COLO668 (cell line): Measurements from ENCODE around the gene DGKK.

Experiments
- DNase-seq: peaks from one replicate; lab custom pipeline; 2025; ENCODE audit not compliant: unreplicated experiment; lab: John Stamatoyannopoulos, UW

Gene DGKK, protein sequence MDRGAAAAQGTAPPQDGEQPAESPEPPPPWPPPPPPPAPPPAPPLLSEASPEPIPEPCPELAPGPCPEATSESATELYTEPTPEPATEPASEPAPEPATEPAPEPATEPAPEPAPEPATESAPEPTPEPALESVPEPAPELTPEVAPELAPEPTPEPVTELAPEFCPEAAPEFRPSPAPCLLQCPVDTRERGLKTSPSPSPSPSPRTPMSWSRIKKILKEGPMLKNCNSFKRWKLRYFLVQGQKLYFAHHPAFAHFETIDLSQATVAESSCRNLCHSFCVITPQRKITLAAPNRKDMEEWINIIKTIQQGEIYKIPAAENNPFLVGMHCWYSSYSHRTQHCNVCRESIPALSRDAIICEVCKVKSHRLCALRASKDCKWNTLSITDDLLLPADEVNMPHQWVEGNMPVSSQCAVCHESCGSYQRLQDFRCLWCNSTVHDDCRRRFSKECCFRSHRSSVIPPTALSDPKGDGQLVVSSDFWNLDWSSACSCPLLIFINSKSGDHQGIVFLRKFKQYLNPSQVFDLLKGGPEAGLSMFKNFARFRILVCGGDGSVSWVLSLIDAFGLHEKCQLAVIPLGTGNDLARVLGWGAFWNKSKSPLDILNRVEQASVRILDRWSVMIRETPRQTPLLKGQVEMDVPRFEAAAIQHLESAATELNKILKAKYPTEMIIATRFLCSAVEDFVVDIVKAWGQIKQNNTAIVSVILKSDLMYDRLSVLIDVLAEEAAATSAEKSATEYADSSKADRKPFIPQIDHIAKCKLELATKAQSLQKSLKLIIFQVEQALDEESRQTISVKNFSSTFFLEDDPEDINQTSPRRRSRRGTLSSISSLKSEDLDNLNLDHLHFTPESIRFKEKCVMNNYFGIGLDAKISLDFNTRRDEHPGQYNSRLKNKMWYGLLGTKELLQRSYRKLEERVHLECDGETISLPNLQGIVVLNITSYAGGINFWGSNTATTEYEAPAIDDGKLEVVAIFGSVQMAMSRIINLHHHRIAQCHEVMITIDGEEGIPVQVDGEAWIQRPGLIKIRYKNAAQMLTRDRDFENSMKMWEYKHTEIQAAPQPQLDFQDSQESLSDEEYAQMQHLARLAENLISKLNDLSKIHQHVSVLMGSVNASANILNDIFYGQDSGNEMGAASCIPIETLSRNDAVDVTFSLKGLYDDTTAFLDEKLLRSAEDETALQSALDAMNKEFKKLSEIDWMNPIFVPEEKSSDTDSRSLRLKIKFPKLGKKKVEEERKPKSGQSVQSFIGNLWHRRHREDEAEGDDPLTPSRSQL

DNA sequence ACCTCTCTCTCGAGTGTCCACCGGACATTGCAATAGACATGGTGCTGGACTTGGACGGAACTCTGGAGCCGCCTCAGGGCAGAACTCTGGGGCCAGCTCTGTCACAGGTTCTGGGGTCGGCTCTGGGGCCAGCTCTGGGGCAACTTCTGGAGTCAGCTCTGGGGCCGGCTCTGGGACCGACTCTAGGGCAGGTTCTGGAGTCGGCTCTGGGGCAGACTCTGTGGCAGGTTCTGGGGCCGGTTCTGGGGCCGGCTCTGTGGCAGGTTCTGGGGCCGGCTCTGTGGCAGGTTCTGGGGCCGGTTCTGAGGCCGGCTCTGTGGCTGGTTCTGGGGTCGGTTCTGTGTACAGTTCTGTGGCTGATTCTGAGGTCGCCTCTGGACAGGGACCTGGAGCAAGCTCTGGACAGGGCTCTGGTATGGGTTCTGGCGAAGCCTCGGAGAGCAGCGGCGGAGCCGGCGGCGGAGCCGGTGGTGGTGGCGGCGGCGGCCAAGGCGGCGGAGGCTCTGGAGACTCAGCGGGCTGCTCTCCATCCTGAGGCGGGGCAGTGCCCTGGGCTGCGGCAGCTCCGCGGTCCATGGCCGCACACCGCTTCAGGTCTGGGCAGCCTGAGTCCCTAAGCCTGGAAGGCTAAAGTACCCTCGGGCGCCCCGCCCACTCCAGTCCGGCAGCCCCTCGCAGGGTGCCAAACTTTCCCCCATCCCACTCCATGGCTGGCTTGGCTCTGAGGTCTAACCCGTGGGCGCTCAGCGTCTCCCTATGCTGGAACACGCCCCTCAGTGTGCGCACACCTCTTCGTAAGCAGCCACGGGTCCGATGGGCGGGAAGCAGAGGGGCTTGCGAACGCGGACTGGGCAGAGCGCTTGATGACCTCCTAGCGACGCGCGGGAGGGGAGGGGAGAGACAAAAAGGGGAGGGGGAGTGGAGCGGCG lies at the start of gene DGKK:
TSS of gene DGKK (minus strand) at position 723 of the 929 bp plus-strand sequence. CDS start at position 576, 147 bp downstream.
- no peak for DNase-seq

DNA sequence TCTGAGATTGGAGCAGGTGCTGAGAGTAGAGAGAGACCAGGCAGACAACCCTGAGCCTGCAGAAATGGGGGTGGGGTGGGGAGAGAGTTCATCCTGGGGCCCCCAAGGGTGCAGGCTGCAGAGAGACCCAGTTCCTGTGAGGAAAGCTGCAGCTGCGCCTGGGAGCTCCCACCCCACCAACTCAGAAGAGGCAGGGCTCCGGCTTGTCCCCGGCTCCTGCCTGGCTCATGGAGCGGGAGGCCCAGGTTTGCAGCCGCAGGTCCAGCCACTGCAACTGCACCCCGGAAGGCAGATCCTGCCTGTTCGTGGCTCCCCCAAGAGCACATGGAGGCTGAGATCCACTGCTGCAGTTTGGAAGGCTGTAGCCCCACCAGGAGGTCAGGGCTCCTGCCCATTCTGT lies 44.2 kb upstream of the DGKK start:
- DNase-seq = no peak

DNA sequence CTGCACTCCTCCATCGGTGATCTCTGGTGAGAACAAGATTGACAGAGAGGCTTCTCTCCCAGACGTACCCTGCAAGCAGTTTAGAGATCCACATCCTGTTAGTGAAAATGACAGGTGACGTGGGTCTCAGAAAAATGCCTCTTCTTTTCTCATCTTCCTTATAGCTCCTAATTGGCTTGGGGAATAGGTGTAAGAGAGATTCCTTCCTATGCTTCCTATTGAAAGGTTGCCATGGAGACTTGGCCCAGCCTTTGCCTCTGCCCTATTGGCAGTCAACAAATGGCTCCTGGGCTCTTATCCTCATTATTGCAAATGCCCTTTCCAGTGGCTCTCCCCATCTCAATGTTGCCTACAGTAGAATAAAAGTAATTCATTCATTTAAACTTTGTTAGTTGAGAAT lies 26.5 kb upstream of the DGKK start:
- no peak for DNase-seq

DNA sequence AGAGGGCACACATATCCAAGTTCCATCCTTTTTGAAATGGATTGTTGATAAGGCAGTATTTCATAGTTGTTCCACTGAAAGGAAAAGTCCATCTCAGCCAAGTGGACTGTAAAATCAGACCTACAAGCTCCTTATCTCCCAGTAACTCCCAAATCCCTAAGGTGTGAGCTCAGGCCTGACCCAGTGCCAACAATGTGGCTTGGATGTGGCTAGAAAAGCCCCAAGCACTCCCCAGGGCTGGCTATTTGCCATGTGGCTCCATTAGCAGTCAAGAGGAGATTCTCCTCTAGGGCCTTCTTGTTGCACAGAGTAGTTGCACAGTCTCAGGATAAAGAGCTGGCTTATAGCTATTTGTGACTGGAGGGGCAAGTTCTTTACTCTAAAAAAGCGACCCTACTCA lies 25.0 kb upstream of the DGKK start:
- DNase-seq = no peak

DNA sequence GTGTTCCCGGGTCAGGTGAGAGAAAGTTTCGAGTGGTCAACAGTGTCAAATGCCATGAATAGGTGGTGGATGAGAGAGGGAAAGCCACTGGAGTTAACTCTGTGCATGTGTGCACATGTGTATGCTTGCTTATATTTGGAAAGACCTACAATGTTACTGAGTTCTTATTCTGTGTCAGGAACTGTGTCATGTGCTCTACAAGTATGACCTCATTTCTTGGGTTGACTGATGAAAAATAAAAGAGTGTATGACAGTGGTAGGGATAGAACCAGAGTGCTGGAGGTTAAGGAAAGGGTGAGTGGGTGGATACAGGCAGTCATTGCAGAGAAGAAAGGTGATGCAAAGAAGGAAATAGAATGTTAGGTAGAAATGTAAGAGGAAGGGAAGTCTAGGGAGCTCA lies 22.1 kb upstream of the DGKK start:
- no peak for DNase-seq

DNA sequence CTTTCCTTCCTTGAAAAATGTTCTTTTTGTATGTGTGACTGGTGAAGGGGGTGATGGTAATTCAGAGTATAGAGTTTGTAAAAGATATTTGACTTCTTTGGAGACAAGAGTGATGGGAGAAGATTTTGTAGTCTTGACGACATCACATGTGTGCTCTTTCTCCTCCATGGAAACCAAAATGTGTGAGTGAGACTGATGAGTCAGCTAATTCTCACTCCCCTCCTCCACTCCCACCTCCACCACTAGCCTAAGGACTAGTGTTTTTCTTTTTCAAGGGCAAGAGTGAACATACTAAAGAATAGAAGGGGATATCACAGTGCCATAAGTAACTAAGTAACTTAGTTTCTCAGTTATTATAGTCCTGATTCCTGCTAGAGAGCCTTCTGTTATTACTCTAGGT lies 14.0 kb upstream of the DGKK start:
- DNase-seq = no peak

DNA sequence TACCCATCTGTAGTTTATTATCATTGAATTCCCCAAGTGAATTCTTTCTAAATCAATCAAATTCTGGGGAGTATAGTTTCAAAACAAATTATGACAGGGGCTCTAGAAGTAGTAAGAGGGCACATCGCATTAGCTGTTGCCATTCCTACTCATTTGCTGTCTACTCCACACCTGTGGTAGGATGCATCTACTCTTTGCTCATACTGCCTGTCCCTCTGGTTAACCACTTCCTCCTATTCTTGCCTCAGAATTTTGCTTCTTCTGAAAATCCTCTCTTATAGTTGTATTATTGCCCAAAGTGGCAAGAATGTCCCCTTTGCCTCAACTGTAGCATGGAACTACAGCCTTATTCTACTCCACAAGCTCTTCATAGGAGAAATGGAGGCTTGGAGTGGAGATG lies 12.7 kb upstream of the DGKK start:
- DNase-seq = no peak

DNA sequence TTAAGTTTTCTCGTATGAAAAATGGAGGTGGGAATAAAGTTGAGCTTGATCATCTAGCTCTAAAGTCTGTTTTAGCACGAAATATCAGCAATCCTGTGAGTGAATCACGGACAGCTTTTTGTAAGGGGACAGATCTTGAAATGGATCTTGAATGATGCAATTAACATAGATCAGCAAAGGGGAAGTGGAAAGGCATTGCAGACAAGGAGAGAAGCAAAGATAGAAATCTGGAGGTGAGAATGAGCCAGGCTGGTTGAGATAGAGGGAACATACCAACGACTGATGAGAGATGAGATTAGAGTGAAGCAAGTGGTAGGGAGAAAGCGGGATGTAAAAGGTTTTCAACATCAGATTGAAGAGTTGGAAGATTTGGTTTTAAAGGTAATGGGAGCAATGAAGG lies 4.6 kb upstream of the DGKK start:
- DNase-seq = no peak

DNA sequence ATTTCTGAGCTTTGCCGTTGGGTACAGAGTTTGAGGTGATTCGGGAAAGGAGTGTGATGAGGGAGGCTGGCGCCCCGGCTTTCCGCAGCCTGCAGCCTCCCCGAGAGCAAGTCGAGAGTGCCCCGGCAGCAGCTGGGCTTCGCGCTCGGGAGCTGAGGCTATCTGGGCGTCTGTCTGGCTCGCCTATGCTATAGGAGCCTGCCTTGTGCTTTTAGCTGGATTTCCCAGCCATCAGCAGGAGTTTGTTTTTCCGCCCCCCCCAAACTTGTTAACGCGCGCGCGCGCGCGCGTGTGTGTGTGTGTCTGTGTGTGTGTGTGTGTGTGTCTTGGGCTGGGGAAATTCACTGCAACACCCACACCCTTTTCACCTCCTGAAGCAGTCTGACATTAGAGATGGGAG lies 765 bp upstream of the DGKK start:
- no peak for DNase-seq

DNA sequence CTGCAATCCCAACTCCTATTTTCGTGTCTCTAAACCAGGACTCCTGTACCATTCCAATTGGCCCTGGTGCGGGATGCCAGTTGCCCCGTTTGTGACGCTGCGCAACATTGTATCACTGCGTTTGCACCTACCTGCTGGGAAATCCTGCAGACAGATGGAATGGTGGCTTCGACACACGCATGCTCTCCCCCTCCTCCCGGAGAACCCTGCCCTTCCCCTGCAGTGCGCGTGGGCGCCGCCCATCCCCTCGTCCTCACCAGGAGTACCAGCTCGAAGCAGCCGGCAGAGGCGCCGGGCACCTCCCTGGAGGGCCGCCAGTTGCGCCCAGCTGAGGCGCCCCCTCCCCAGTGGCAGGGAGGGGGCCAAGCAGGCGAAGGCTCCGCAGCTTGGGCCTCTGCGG lies 1.4 kb downstream of the DGKK start:
- DNase-seq = no peak

DNA sequence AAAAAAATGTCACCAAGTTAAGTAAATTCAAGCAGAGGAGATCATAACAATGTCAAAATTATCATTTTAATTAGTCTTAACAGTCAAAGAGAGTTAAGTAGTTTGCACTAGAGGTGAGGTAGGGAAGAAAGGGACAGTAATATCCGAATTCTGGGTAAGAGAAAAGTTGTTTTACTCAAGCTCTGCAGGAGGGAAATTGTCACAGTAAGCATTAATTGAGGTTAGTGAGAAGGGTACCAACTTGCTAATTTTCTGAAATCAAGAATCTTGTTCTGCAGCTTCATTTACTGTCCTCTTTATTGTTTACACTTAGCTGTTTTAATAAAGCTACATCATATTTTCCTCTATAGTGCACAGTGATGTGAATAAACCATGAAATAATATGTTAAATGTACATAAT lies 11.0 kb downstream of the DGKK start:
- DNase-seq = no peak

DNA sequence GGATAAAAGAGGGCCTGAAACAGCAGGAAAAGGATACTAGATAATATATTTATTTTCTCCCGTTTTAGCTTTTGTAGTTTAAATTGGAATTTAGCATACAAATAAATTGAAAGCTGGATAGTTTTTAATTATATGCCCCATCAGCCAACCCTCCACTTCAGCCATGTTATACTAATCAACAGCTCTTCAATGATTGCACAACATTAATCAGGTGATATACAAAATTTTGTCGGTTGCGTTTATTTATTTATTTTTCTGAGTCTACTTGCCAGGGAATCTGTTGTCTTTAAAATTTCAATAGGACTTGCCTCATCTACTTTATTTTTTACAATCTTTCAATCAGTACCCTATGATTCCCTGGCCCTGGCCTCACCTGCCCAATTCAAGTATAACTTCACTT lies 12.1 kb downstream of the DGKK start:
- DNase-seq = no peak

DNA sequence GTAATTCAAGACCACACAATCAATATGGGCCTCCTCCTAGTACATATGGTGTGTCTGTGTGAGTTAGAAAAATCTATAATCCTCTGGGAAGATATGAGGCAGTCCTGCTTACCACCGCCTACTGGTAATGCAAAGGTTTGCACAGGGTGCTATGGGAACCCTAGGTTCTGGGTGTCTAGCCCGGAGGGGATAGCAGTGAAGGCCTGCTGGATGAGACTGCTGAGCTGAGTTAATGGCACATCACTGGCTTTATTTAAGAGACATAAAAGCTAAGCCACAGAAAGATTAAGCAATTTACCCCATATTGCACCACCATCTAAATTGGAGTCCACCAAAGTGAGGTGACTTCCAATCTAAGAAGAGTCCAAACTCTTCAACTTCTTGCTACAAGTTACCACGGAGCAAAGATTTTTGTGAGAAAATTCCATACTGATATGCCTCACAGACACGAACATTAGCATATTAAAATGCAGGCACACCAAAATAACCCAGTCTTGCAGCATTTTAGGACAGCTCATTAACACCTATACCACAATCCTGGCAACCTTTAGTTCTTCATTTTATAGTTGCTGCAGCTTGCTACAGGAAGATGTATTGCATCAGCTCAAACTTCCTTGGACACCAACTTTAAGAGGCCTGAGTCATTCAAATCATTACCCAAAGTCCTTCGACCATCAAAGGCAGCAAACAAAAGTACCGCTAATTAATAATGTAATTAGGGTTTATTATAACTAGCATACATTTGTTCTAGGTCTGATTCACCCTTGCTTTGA lies 13.7 kb downstream of the DGKK start:
- no peak for DNase-seq

DNA sequence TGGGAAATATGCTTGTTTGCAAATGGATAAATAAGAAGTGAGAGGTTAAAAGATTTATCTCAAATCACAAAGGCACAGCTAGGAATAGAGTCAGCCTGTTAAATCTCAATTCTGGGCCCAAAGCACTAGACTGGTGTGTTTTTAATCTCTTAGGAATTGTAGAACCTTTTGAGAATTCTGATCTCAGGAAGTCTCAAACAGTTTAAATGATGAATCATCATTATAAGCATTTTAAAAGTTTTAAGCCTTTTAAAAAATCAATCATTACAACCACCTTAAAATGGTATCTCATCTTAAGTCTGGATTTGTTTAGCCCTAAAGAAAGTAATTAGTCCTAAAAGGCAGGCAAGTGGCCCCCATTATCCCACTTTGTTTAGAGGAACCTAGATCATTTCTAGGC lies 17.8 kb downstream of the DGKK start:
- no peak for DNase-seq

DNA sequence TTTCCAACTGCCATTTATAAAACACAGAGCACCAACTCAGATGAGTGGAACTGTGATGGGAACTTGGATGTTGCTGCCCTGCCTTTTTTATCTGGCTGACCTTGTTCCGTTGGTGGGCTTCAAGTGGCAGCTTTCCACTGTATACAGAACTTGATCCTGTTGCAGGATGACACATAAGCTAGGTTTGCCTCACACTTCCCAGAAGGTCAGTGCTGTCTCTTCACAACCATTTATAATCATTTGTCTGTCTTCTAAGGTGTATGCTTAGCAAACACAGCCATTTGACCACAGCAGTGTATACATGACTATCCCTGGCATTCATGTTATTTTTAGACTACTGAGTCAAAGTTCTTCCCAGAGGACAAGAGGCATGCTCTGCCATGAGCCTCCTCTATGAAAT lies 20.3 kb downstream of the DGKK start:
- DNase-seq = no peak

DNA sequence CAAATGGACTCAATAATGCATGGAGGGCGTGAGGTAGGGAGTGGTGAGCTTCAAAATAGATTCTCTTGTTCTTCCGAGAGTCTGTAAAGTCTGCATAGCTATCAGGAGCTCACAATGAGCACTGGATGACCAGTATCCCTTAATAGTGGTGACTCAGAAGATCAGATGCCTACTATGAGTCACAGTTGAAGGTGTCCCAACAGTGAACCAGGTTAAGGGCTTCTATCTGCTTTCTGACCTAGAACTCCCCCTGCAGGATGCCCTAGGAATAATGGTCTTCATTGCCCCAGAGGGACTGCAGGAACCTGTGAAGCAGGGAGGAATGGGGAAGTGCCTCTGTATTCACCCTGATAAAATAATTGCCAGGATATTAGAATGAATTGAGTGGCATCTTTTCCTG lies 22.1 kb downstream of the DGKK start:
- DNase-seq = no peak

DNA sequence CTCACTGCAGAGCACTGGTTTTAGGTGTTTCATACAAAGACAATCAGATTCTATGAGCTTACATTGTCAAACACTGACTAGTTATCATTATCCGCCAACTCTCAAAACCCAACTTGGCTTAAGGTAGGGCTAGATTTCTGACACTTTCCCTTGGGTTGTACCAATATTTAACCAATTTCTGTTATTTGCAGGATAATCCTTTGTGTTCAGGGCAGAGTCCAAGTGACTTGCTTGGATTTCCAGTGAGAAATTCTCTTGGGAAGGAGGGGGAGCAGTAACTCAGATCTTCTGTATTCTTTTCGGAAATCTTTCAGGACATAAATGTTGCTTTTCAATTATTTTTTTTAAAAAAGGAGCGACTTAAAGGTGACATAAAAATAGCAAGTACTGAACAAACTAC lies 23.1 kb downstream of the DGKK start:
- no peak for DNase-seq

DNA sequence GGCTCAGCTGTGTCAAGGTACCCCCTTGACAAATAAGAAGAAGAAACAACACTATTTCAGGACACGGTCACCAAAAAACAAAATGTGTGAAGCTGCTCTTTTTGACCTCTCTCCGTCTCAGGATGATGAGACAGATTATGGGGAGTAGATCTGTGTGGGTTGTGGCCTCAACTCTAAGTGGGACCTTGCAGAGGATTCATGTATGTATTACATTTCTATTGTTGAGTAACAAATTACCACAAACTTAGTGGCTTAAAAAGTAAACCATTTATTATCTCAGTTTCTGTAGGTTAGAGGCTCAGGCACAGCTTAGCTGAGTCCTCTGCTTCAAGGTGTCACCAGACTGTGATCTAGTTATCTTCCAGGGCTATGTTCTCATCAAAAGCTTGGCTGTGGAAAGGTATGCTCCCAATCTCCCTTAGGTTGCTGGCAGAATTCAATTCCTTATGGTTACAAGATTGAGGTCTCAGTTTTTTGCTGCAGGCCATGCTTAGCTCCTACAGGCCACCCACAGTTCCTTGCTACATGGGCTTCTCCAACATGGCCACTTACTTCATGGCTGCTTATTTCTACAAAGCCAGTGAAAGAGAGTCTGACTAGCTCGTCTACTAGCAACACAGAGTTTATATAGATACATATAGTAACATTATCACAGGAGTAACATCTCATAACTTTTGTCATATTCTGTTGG lies 28.1 kb downstream of the DGKK start:
- DNase-seq = no peak

DNA sequence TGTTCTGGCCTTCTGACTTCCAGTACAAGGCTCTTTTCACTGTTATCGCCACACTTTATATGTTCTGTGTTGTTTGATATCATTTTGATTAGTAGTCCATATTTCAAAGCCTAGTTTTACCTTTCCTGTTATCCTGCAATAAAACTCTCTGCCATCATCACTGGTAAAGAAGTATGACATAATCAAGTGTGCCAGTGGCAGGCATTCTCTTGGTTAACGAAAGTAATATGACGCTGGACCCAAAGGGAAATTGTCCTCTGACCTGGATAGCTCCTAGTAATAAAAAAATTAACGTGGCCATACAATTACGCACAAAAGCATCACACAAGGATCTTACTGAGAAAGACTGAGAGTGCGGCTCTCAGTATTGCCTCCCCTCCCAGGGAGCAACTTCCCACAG lies 33.8 kb downstream of the DGKK start:
- no peak for DNase-seq
